PC-3 (cell line): ENCODE results near the gene PLSCR3.

Source experiments
- EZH2phosphoT487 ChIP-seq: fragments of 300-600 bp; sonication (generic); IDR thresholded peaks from 2 replicates; pipeline ENCODE4 v1.6.1; 2018; ENCODE audit warnings: mild to moderate bottlenecking, antibody characterized with exemption, low read length, borderline replicate concordance
- TF ChIP-seq, protein P1 (sequence below): fragments of 300-600 bp; sonication (generic); conservative IDR thresholded peaks from 2 replicates; pipeline ENCODE4 v1.5.1; 2017; ENCODE audit warnings: antibody characterized with exemption, low read depth, mild to moderate bottlenecking, low read length

DNA sequence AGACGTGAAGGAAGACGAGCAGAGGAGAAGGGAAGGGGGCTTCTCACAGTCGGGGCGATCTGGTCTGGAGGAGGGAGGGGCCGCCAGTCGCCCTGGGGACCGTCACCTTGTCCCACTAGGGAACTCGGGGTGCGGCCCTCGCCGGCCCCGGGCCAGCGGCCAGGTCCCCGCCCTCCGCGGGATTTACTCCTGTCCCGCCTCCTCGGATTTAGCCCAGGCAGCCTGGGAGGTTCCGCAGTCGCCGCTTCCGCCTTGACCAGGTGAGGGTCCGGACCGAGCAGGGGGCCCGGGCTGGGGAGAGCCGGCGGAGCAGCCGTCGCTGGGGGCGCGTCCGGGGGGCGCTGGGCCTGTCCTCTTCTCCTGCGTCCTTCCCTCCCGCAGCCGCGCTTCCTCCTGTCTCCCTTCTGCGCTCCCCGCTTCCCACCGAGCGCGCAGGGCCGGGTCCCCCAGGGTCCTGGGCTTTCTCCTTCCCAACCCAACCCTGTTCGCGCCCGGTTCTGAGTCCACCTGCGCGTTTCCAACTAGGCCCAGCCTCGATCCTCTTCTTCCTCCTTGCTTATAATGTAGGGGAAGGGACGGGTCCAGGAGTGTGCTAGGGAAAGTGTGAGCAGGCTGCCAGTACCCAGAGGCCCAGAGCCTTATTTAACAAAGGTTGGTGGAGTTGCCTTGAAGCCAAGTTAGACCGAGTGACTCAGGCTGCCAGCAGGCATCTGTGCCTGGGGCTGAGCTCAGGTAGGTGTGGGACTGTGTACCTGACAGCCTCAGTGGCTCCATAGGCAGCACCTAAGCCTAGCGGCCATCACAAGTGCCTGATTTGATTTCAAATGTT is 13.3 kb downstream of the PLSCR3 start, which contains the start of gene TNK1:
- TF ChIP-seq, protein P1, sequence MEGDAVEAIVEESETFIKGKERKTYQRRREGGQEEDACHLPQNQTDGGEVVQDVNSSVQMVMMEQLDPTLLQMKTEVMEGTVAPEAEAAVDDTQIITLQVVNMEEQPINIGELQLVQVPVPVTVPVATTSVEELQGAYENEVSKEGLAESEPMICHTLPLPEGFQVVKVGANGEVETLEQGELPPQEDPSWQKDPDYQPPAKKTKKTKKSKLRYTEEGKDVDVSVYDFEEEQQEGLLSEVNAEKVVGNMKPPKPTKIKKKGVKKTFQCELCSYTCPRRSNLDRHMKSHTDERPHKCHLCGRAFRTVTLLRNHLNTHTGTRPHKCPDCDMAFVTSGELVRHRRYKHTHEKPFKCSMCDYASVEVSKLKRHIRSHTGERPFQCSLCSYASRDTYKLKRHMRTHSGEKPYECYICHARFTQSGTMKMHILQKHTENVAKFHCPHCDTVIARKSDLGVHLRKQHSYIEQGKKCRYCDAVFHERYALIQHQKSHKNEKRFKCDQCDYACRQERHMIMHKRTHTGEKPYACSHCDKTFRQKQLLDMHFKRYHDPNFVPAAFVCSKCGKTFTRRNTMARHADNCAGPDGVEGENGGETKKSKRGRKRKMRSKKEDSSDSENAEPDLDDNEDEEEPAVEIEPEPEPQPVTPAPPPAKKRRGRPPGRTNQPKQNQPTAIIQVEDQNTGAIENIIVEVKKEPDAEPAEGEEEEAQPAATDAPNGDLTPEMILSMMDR = no peak
- TF ChIP-seq EZH2phosphoT487 = no peak
